Measurements from ENCODE around the gene TACC2. TPM values are rescaled to one million over a fixed set of nuclear protein-coding genes. Genes with fewer than 3 reads are reported as not detected.
"Not testable (repeated sequence)": the region's sequence is repeated elsewhere in the genome, so short reads cannot be mapped to it uniquely, and the experiment has no call there.

TACC2 gene
- total RNA-seq, 1 donor from 2014 or later = 9.7 TPM

GRCh38 chr10:122190176-122190943 is 201.4 kb downstream of the TACC2 start:
- no peak for DNase-seq (ENCODE audit: low read depth, low spot score)

GRCh38 chr10:122191936-122192541 is 203.1 kb downstream of the TACC2 start:
- DNase-seq (ENCODE audit: low read depth, low spot score) = no peak

GRCh38 chr10:122194251-122194650 is 205.3 kb downstream of the TACC2 start:
- no peak for DNase-seq (ENCODE audit: low read depth, low spot score)

- DNase-seq (ENCODE audit: low read depth, low spot score) = no peak
Observed at GRCh38 chr10:122196218-122196617, 207.3 kb downstream of the TACC2 start.

GRCh38 chr10:122197611-122198222 is 208.8 kb downstream of the TACC2 start:
- DNase-seq (ENCODE audit: low read depth, low spot score) = no peak

GRCh38 chr10:122198631-122199030 is 209.7 kb downstream of the TACC2 start:
- no peak for DNase-seq (ENCODE audit: low read depth, low spot score)

- DNase-seq (ENCODE audit: low read depth, low spot score) = no peak
Observed at GRCh38 chr10:122199070-122199469, 210.1 kb downstream of the TACC2 start.

- no peak for DNase-seq (ENCODE audit: low read depth, low spot score)
Observed at GRCh38 chr10:122199689-122200088, 210.7 kb downstream of the TACC2 start.

- no peak for DNase-seq (ENCODE audit: low read depth, low spot score)
Observed at GRCh38 chr10:122201401-122201800, 212.4 kb downstream of the TACC2 start.

- not testable (repeated sequence) for DNase-seq (ENCODE audit: low read depth, low spot score)
Observed at GRCh38 chr10:122203180-122203579, 214.2 kb downstream of the TACC2 start.

- no peak for DNase-seq (ENCODE audit: low read depth, low spot score)
Observed at GRCh38 chr10:122204691-122205489, 215.9 kb downstream of the TACC2 start.

- DNase-seq (ENCODE audit: low read depth, low spot score) = no peak
Observed at GRCh38 chr10:122206471-122207065, 217.6 kb downstream of the TACC2 start.

GRCh38 chr10:122207163-122207562 is 218.2 kb downstream of the TACC2 start:
- no peak for DNase-seq (ENCODE audit: low read depth, low spot score)

- no peak for DNase-seq (ENCODE audit: low read depth, low spot score)
Observed at GRCh38 chr10:122207596-122207995, 218.6 kb downstream of the TACC2 start.

GRCh38 chr10:122208571-122209430 is 219.8 kb downstream of the TACC2 start:
- no peak for DNase-seq (ENCODE audit: low read depth, low spot score)

GRCh38 chr10:122210481-122211265 is 221.7 kb downstream of the TACC2 start:
- DNase-seq (ENCODE audit: low read depth, low spot score) = no peak

- no peak for DNase-seq (ENCODE audit: low read depth, low spot score)
Observed at GRCh38 chr10:122213364-122213763, 224.4 kb downstream of the TACC2 start.

- no peak for DNase-seq (ENCODE audit: low read depth, low spot score)
Observed at GRCh38 chr10:122213766-122214165, 224.8 kb downstream of the TACC2 start.

GRCh38 chr10:122216047-122216446 is 227.1 kb downstream of the TACC2 start:
- DNase-seq (ENCODE audit: low read depth, low spot score) = no peak

GRCh38 chr10:122219340-122219739 is 230.4 kb downstream of the TACC2 start:
- no peak for DNase-seq (ENCODE audit: low read depth, low spot score)

All from pulmonary artery endothelial cell (primary cell).